HepG2 (cell line): ENCODE data around the gene ARHGDIA. TPM values are rescaled to one million over a fixed set of nuclear protein-coding genes. Genes with fewer than 3 reads are reported as not detected.

Experiments
- ATRX ChIP-seq: sonication (generic); formaldehyde crosslinking; IDR thresholded peaks from 2 replicates; pipeline ENCODE4 v1.4.0; 2020; ENCODE audit warnings: missing genetic modification reagents, borderline replicate concordance
- HOXA5 ChIP-seq: sonication (generic); formaldehyde crosslinking; IDR thresholded peaks from 2 replicates; pipeline ENCODE4 v1.4.0; 2020; ENCODE audit warnings: missing genetic modification reagents
- MIXL1 ChIP-seq: IDR thresholded peaks from 2 replicates; pipeline ENCODE4 v1.6.1; 2016
- SMAD1 ChIP-seq: sonication (generic); formaldehyde crosslinking; IDR thresholded peaks from 2 replicates; pipeline ENCODE4 v1.4.0; 2020; ENCODE audit warnings: missing genetic modification reagents, low read depth, mild to moderate bottlenecking, borderline replicate concordance
- SMAD9 ChIP-seq: sonication (generic); formaldehyde crosslinking; IDR thresholded peaks from 2 replicates; pipeline ENCODE4 v1.5.1; 2020; ENCODE audit warnings: mild to moderate bottlenecking, missing genetic modification reagents
- TAF1 ChIP-seq: sonication (generic); formaldehyde crosslinking; IDR thresholded peaks from 2 replicates; pipeline ENCODE4 v1.4.0; 2020; ENCODE audit warnings: missing genetic modification reagents
- TOPORS ChIP-seq: sonication (generic); formaldehyde crosslinking; IDR thresholded peaks from 2 replicates; pipeline ENCODE4 v1.8.0; 2023; ENCODE audit warnings: mild to moderate bottlenecking, missing genetic modification reagents
- ZFYVE20 ChIP-seq: sonication (generic); formaldehyde crosslinking; IDR thresholded peaks from 2 replicates; pipeline ENCODE4 v1.8.0; 2023; ENCODE audit warnings: low read depth, mild to moderate bottlenecking, moderate library complexity, missing genetic modification reagents, borderline replicate concordance
- ZNF205 ChIP-seq: IDR thresholded peaks from 2 replicates; pipeline ENCODE4 v1.6.1; 2018; ENCODE audit warnings: missing biosample characterization, missing genetic modification reagents
- ZNF329 ChIP-seq: sonication (generic); formaldehyde crosslinking; IDR thresholded peaks from 2 replicates; pipeline ENCODE4 v1.9.0; 2021; ENCODE audit warnings: low read depth, mild to moderate bottlenecking, missing genetic modification reagents
- ZNF558 ChIP-seq: sonication (generic); formaldehyde crosslinking; IDR thresholded peaks from 2 replicates; pipeline ENCODE4 v1.9.0; 2022; ENCODE audit warnings: mild to moderate bottlenecking, missing genetic modification reagents, borderline replicate concordance
- polyA plus RNA-seq, 8 experiments: library from polyadenylated mRNA; depleted of rRNA in 3 of 8; stranded (reverse) in 7 of 8; unstranded in 1 of 8; fragments of >200 nt; fragmentation: Illumina TruSeq in 4 of 8; extraction: Trizol in 4 of 8; gene quantifications; 2 replicates each; pipeline versions ENCODE4 v1.2.1 to v1.2.3, GENCODE V29; 2011 to 2016; ENCODE audit warnings: low read depth in 4 of 8, missing spikeins in 1 of 8, mixed read lengths in 1 of 8; ENCODE audit not compliant: insufficient read depth in 1 of 8
- total RNA-seq, 5 experiments: library from RNA; depleted of rRNA; stranded (reverse); fragments of >200 nt; fragmentation: Illumina TruSeq; extraction: Trizol; gene quantifications; 2 replicates each; pipeline ENCODE4 v1.2.3, GENCODE V29; 2016; ENCODE audit warnings: low read depth in 1 of 5
- TF ChIP-seq, protein P1 (sequence below): sonication (generic); formaldehyde crosslinking; IDR thresholded peaks from 2 replicates; pipeline ENCODE4 v1.8.1; 2022; ENCODE audit warnings: mild to moderate bottlenecking, missing genetic modification reagents
- TF ChIP-seq, protein P2 (sequence below), 2 experiments: sonication (generic) in 1 of 2; formaldehyde crosslinking in 1 of 2; IDR thresholded peaks; 2 replicates each; pipeline versions ENCODE4 v1.6.1 to v1.9.0; 2014 to 2022; ENCODE audit warnings: antibody characterized with exemption in 1 of 2, borderline replicate concordance in 1 of 2, inconsistent platforms in 1 of 2, low read depth in 1 of 2, missing genetic modification reagents in 1 of 2
- TF ChIP-seq, protein P3 (sequence below): sonication (generic); formaldehyde crosslinking; IDR thresholded peaks from 2 replicates; pipeline ENCODE4 v1.4.0; 2020; ENCODE audit warnings: mild to moderate bottlenecking, missing genetic modification reagents
- TF ChIP-seq, protein P4 (sequence below): sonication (generic); formaldehyde crosslinking; IDR thresholded peaks from 2 replicates; pipeline ENCODE4 v1.4.0; 2020; ENCODE audit warnings: missing genetic modification reagents
- TF ChIP-seq, protein P5 (sequence below): sonication (generic); formaldehyde crosslinking; IDR thresholded peaks from 2 replicates; pipeline ENCODE4 v1.5.0; 2020; ENCODE audit warnings: missing genetic modification reagents

ARHGDIA gene
- total and polyA plus RNA-seq, 2 of the 13 experiments (the other 11 are each of a cell fraction or from before 2014, with no cell fraction given): 40.0 to 64.0 TPM

DNA sequence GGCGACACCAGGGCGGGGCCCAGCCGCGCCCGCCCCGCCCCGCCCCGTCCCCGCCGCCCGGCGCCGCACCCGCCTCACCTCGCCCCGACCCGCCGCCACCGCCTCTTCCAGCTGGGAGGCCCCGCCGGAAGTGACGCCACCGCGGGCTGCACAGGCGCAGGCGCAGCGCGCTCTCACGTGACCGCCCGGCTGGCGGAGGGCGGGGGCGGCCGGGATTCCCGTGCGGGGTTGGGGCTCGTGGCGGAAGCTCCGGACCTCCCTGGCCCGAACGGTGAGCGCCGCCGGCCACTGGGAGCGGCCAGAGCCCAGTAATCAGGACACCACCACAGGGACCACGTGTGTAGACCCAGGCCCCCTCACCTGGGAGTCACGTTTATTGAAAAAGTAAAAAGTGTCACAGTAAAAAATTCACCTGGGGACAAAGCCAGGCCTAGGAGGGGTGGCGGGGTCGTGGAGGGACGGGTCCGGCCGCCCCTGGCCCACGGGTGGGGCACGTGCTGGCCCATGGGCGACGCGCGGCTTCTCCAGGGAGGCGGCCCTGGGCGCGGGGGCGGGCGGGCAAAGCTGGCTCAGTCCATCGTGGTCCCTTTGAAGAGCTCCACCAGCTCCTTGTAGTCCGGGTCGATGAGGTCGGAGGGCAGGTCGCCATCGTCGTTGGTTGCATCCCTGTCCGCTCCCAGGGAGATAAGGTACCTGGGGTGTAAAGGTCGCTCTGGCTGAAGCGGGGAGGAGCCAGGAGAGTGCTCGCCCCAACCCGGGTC lies 37.8 kb downstream of the ARHGDIA start, which contains the start of gene MCRIP1 (continued):
- TF ChIP-seq TOPORS: peak; percentile 70
- no peak for TF ChIP-seq ZNF329 (CRISPR knock-in tag)
- TF ChIP-seq, protein P1, sequence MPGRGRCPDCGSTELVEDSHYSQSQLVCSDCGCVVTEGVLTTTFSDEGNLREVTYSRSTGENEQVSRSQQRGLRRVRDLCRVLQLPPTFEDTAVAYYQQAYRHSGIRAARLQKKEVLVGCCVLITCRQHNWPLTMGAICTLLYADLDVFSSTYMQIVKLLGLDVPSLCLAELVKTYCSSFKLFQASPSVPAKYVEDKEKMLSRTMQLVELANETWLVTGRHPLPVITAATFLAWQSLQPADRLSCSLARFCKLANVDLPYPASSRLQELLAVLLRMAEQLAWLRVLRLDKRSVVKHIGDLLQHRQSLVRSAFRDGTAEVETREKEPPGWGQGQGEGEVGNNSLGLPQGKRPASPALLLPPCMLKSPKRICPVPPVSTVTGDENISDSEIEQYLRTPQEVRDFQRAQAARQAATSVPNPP (CRISPR knock-in tag): peak; percentile 76; the same call in 1 of the 2 replicates
- TF ChIP-seq TAF1 (CRISPR knock-in tag): peak; percentile 89
- peak; percentile 67 for TF ChIP-seq ZNF205 (CRISPR knock-in tag)
- TF ChIP-seq SMAD9 (CRISPR knock-in tag): no peak
- TF ChIP-seq MIXL1 (CRISPR knock-in tag): peak; percentile 7; the same call in 1 of the 2 replicates
- TF ChIP-seq, protein P2, sequence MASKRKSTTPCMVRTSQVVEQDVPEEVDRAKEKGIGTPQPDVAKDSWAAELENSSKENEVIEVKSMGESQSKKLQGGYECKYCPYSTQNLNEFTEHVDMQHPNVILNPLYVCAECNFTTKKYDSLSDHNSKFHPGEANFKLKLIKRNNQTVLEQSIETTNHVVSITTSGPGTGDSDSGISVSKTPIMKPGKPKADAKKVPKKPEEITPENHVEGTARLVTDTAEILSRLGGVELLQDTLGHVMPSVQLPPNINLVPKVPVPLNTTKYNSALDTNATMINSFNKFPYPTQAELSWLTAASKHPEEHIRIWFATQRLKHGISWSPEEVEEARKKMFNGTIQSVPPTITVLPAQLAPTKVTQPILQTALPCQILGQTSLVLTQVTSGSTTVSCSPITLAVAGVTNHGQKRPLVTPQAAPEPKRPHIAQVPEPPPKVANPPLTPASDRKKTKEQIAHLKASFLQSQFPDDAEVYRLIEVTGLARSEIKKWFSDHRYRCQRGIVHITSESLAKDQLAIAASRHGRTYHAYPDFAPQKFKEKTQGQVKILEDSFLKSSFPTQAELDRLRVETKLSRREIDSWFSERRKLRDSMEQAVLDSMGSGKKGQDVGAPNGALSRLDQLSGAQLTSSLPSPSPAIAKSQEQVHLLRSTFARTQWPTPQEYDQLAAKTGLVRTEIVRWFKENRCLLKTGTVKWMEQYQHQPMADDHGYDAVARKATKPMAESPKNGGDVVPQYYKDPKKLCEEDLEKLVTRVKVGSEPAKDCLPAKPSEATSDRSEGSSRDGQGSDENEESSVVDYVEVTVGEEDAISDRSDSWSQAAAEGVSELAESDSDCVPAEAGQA (IDR thresholded peaks at IDR 0.05; ENCODE audit: low read depth): peak; percentile 67; the same call in 1 of the 2 replicates
- TF ChIP-seq, protein P2 (CRISPR knock-in tag; IDR thresholded peaks at IDR 0.05; ENCODE audit: borderline replicate concordance): no peak
- peak; percentile 66; the same call in 1 of the 2 replicates for TF ChIP-seq ATRX
- TF ChIP-seq ZNF558 (CRISPR knock-in tag): peak; percentile 66; the same call in 1 of the 2 replicates
- TF ChIP-seq, protein P3, sequence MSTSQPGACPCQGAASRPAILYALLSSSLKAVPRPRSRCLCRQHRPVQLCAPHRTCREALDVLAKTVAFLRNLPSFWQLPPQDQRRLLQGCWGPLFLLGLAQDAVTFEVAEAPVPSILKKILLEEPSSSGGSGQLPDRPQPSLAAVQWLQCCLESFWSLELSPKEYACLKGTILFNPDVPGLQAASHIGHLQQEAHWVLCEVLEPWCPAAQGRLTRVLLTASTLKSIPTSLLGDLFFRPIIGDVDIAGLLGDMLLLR (CRISPR knock-in tag): 0 out of 2 replicates have a peak, but pooled peaks have one; percentile 57
- TF ChIP-seq, protein P4, sequence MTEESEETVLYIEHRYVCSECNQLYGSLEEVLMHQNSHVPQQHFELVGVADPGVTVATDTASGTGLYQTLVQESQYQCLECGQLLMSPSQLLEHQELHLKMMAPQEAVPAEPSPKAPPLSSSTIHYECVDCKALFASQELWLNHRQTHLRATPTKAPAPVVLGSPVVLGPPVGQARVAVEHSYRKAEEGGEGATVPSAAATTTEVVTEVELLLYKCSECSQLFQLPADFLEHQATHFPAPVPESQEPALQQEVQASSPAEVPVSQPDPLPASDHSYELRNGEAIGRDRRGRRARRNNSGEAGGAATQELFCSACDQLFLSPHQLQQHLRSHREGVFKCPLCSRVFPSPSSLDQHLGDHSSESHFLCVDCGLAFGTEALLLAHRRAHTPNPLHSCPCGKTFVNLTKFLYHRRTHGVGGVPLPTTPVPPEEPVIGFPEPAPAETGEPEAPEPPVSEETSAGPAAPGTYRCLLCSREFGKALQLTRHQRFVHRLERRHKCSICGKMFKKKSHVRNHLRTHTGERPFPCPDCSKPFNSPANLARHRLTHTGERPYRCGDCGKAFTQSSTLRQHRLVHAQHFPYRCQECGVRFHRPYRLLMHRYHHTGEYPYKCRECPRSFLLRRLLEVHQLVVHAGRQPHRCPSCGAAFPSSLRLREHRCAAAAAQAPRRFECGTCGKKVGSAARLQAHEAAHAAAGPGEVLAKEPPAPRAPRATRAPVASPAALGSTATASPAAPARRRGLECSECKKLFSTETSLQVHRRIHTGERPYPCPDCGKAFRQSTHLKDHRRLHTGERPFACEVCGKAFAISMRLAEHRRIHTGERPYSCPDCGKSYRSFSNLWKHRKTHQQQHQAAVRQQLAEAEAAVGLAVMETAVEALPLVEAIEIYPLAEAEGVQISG (CRISPR knock-in tag): peak; percentile 80
- peak; percentile 66; the same call in 1 of the 2 replicates for TF ChIP-seq SMAD1
- peak; percentile 93 for TF ChIP-seq HOXA5 (CRISPR knock-in tag)
- TF ChIP-seq ZFYVE20 (CRISPR knock-in tag): 0 out of 2 replicates have a peak, but pooled peaks have one; percentile 89
- TF ChIP-seq, protein P5, sequence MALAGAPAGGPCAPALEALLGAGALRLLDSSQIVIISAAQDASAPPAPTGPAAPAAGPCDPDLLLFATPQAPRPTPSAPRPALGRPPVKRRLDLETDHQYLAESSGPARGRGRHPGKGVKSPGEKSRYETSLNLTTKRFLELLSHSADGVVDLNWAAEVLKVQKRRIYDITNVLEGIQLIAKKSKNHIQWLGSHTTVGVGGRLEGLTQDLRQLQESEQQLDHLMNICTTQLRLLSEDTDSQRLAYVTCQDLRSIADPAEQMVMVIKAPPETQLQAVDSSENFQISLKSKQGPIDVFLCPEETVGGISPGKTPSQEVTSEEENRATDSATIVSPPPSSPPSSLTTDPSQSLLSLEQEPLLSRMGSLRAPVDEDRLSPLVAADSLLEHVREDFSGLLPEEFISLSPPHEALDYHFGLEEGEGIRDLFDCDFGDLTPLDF (CRISPR knock-in tag): peak; percentile 79
